Calu3 (cell line): ENCODE results near the gene PEF1. TPM values are rescaled to one million over a fixed set of nuclear protein-coding genes. Genes with fewer than 3 reads are reported as not detected.

Source experiments
- BruUV-seq: library from RNA; stranded (reverse); fragments of 400-500 nt; replicated peaks from 2 replicates; lab custom pipeline; 2021; lab: Mats Ljungman, UMichigan
- CTCF ChIA-PET: fragments of 300-600 bp; sonication (Branson Sonifier 250); formaldehyde crosslinking; loops from one replicate; lab custom pipeline; 2022; ENCODE audit warnings: antibody characterized with exemption; lab: Charles Lee
- DNase-seq: peaks from one replicate; pipeline ENCODE4 v3.0.0; 2022
- H3K27ac Mint-ChIP-seq: one replicate; pipeline ENCODE4 v1.8.0; 2022; ENCODE audit warnings: mixed read lengths; ENCODE audit not compliant: unreplicated experiment
- H3K27me3 Mint-ChIP-seq: one replicate; pipeline ENCODE4 v1.8.0; 2022; ENCODE audit warnings: mixed read lengths; ENCODE audit not compliant: unreplicated experiment
- H3K36me3 Mint-ChIP-seq: one replicate; pipeline ENCODE4 v1.8.0; 2022; ENCODE audit warnings: mild to moderate bottlenecking, moderate library complexity, mixed read lengths; ENCODE audit not compliant: insufficient read depth, unreplicated experiment
- H3K4me1 Mint-ChIP-seq: one replicate; pipeline ENCODE4 v1.8.0; 2022; ENCODE audit warnings: mild to moderate bottlenecking, low read depth, mixed read lengths; ENCODE audit not compliant: unreplicated experiment
- H3K4me3 Mint-ChIP-seq: one replicate; pipeline ENCODE4 v1.8.0; 2022; ENCODE audit warnings: mild to moderate bottlenecking, low read depth, moderate library complexity, mixed read lengths; ENCODE audit not compliant: unreplicated experiment
- H3K9me3 Mint-ChIP-seq: one replicate; pipeline ENCODE4 v1.8.0; 2022; ENCODE audit warnings: low read depth, mixed read lengths; ENCODE audit not compliant: unreplicated experiment
- intact Hi-C: fragments of 100-400 bp; cut with micrococcal nuclease; formaldehyde crosslinking; loops from one replicate; pipeline ENCODE4 v1.10.0; 2022; ENCODE audit not compliant: unreplicated experiment
- total RNA-seq: library from RNA; stranded (reverse); gene quantifications from 2 replicates; pipeline ENCODE4 v1.2.3, GENCODE V29; 2022
- TF ChIP-seq, protein P1 (sequence below): fragments of 200-600 bp; IDR thresholded peaks from one replicate; pipeline ENCODE4 v1.8.0; 2022; ENCODE audit warnings: antibody characterized with exemption; ENCODE audit not compliant: unreplicated experiment

PEF1 gene
- total RNA-seq, 1 experiment from 2014 or later: 61.5 TPM

- no peak overlapping the region for H3K27ac Mint-ChIP-seq
These were observed 46.2 kb upstream of the PEF1 start for GRCh38 chr1:31690921-31691320.

DNA sequence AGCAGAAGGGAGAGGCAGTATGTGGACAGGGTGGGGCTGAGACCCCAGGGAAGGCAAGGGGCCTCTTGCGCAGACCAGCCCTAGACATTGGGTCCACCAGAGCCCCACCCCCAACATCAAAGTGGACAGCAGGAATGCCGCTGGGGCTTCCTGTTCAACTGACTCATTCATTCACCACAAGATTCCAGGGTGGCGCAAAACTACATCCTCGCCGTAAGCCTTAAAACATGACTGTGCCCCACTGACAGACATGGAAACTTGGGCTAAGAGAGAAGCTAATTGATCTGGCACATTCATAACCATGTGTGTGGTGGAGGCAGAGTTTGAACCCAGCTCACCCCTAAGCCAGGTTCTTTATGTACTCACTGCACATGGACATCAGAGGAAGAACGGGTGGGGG, 45.2 kb upstream of the PEF1 start:
- Mint-ChIP-seq H3K27ac (peak overlapping the region; percentile 50), H3K9me3 (no peaks in the 10 kb centered on the region), H3K4me1 (peaks cover 19% of the 10 kb centered on the region)

More at GRCh38 chr1:31690921-31691320, 46.2 kb upstream of the PEF1 start:
- Mint-ChIP-seq H3K4me1 (peaks cover 25% of the 10 kb centered on the region), H3K36me3 (peaks cover 9% of the 10 kb centered on the region), H3K9me3 (no peaks in the 10 kb centered on the region), H3K27me3 (peaks cover 14% of the 10 kb centered on the region), H3K4me3 (no peak overlapping the region)
- TF ChIP-seq, protein P1, sequence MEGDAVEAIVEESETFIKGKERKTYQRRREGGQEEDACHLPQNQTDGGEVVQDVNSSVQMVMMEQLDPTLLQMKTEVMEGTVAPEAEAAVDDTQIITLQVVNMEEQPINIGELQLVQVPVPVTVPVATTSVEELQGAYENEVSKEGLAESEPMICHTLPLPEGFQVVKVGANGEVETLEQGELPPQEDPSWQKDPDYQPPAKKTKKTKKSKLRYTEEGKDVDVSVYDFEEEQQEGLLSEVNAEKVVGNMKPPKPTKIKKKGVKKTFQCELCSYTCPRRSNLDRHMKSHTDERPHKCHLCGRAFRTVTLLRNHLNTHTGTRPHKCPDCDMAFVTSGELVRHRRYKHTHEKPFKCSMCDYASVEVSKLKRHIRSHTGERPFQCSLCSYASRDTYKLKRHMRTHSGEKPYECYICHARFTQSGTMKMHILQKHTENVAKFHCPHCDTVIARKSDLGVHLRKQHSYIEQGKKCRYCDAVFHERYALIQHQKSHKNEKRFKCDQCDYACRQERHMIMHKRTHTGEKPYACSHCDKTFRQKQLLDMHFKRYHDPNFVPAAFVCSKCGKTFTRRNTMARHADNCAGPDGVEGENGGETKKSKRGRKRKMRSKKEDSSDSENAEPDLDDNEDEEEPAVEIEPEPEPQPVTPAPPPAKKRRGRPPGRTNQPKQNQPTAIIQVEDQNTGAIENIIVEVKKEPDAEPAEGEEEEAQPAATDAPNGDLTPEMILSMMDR: no peak
- DNase-seq: no peak
- CTCF ChIA-PET: interaction anchor here (1.4 to 1.6 kb wide), 2 partner anchors 13 to 22 kb away, joined by 3 to 4 read pairs; no protein-coding TSS in a partner anchor
- no TSS peak for BruUV-seq
- intact Hi-C loops: no loop called here

DNA sequence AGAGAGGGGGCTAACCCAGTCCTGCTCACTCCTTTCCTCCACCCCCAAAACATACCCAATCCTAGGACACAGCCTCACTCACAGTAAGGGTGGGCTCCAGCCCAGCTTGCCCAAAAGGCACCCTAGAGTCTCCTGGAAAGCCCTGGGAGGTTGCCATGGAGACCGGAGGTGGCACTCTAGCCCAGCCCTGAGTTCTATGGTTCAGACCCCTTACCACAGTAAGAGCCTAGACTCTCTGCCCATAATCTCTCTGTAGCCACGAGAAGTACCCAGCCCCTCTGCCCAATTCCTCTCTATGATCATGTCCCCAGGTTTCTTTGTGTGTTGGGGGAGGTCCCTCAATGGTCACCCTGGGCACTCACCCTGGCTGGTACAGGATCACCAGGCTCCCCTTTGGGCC, 44.7 kb upstream of the PEF1 start:
- DNase-seq: no peak
- H3K9me3 Mint-ChIP-seq: no peaks in the 10 kb centered on the region
- peaks cover 28% of the 10 kb centered on the region for H3K27me3 Mint-ChIP-seq
- no TSS peak for BruUV-seq
- CTCF ChIA-PET: no interaction called here
- no peak overlapping the region for H3K4me3 Mint-ChIP-seq
- TF ChIP-seq, protein P1: no peak
- intact Hi-C loops: no loop called here
- H3K27ac Mint-ChIP-seq: peak overlapping the region; percentile 50
- peaks cover 19% of the 10 kb centered on the region for H3K4me1 Mint-ChIP-seq
- H3K36me3 Mint-ChIP-seq: peaks cover 9% of the 10 kb centered on the region

More for the DNA sequence above, 45.2 kb upstream of the PEF1 start:
- TF ChIP-seq, protein P1: no peak
- peak; percentile 76 for DNase-seq
- Mint-ChIP-seq H3K27me3 (peaks cover 23% of the 10 kb centered on the region), H3K36me3 (peaks cover 9% of the 10 kb centered on the region), H3K4me3 (no peak overlapping the region)
- BruUV-seq: no TSS peak
- intact Hi-C loops: no loop called here
- CTCF ChIA-PET: interaction anchor here (1.4 to 1.6 kb wide), 2 partner anchors 12 to 23 kb away, joined by 3 to 4 read pairs; no protein-coding TSS in a partner anchor

DNA sequence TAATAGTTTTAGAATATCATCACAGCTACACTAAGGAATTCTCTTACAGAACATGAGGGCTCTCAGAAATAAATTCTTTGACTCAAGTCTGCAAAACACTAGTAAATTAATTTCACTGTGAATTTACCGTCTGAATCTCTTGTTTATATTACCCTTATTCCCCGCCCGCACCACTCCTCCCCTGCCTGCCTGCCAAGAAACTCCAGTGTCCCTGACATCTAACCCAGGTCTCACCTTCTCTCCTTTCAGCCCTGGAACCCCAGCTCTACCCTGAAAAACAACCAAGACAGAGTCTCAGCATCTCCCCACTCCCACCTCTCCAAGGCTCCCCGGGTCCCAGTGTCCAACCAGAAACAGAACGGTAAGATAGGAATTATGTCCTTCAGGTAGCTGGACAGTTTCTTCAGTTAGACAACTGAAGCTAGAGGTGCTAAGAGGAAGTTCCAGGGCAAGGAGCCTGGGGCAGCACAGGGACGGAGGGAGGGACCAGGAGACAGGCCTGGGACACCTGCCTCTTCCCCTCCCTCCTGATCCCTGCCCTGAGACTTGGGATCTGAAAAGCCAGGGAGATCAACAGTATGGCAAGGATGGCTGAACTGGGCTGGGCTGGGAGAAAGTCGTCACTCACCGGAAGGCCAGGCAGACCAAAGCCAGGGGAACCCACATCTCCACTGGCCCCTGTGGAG, 43.7 kb upstream of the PEF1 start:
- DNase-seq: no peak
- Mint-ChIP-seq H3K27ac (no peak overlapping the region), H3K4me3 (no peak overlapping the region), H3K27me3 (peaks cover 34% of the 10 kb centered on the region), H3K4me1 (peaks cover 19% of the 10 kb centered on the region), H3K9me3 (no peaks in the 10 kb centered on the region), H3K36me3 (peaks cover 9% of the 10 kb centered on the region)
- intact Hi-C loops: no loop called here
- CTCF ChIA-PET: no interaction called here
- no TSS peak for BruUV-seq
- TF ChIP-seq, protein P1: no peak
